ENCODE data around the gene CPO.

The CPO gene

DNA sequence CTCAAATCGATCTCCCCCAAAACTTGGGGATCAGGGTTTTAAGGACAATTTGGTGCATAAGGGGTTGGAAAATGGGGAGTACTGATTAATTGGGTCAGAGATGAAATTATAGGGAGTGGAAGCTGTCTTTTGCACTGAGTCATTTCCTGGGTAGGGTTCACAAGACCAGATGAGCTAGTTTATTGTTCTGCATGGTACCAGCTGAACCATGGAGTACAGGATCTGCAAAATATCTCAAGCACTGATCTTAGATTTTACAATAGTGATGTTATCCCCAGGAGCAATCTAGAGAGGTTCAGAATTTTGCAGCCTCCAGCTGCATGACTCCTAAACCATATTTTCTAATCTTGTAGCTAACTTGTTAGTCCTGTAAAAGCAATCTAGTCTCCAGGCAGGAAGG is 73.1 kb downstream of the CPO start:
- no peak for DNase-seq (ENCODE audit: insufficient read length, low spot score)
- no peak for FAIRE-seq
- TF ChIP-seq, protein P1, sequence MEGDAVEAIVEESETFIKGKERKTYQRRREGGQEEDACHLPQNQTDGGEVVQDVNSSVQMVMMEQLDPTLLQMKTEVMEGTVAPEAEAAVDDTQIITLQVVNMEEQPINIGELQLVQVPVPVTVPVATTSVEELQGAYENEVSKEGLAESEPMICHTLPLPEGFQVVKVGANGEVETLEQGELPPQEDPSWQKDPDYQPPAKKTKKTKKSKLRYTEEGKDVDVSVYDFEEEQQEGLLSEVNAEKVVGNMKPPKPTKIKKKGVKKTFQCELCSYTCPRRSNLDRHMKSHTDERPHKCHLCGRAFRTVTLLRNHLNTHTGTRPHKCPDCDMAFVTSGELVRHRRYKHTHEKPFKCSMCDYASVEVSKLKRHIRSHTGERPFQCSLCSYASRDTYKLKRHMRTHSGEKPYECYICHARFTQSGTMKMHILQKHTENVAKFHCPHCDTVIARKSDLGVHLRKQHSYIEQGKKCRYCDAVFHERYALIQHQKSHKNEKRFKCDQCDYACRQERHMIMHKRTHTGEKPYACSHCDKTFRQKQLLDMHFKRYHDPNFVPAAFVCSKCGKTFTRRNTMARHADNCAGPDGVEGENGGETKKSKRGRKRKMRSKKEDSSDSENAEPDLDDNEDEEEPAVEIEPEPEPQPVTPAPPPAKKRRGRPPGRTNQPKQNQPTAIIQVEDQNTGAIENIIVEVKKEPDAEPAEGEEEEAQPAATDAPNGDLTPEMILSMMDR (IDR thresholded peaks at IDR 0.05; ENCODE audit: insufficient read depth, missing control alignments) = no peak

DNA sequence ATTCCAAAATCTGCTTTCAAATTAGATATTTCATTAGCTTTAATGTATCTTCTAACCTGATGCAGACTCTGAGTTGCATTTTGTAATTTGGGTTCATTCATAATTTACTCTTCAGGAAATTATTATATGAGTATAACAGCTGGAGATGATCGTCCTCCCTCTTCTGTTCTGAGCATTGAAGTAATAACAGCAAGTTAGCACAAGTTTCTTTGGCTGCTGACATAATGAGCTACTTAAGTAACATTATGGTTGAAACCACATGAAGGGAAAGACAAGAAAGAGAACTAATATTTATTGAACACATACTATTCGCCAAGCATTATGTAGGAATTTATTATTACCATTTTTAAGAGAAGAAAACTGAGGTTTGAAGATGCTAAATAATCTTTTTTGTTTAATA is 75.1 kb downstream of the CPO start:
- DNase-seq (ENCODE audit: insufficient read length, low spot score) (no peak), FAIRE-seq (no peak)
- TF ChIP-seq, protein P1 (IDR thresholded peaks at IDR 0.05; ENCODE audit: insufficient read depth, missing control alignments) = no peak

DNA sequence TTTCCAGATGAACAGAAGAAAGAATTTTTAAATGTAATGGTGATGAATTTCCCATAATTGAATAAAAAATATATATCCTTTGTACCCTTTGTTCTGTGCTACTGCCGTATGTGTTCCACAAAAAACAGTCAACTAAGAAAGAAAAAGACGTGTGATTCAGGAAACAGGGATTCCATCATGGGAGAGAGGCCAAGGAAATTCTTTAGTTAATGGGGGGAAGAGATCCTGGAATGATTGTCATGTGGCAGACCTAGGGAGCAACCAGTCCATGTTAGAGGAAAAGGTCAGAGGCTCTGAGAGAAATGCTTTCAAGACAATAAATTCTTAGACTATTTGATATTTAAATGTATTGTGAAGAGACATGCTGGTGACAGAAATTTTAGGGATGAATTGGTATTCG is 76.6 kb downstream of the CPO start:
- TF ChIP-seq, protein P1 (IDR thresholded peaks at IDR 0.05; ENCODE audit: insufficient read depth, missing control alignments) = no peak
- DNase-seq (ENCODE audit: insufficient read length, low spot score) = no peak
- no peak for FAIRE-seq
